ENCODE data around the gene TNS1. TPM values are rescaled to one million over a fixed set of nuclear protein-coding genes. Genes with fewer than 3 reads are reported as not detected.
"Not testable (repeated sequence)": the region's sequence is repeated elsewhere in the genome, so short reads cannot be mapped to it uniquely, and the experiment has no call there.

TNS1 gene
- total RNA-seq, 3 donors from 2014 or later (not counting 1 experiment from before 2014, with no cell fraction given), result 1.1 to 3.0 (median 2.1) TPM

GRCh38 chr2:218020966-218021535 is 18.3 kb upstream of the TNS1 start:
- no peak overlapping the region for H3K27ac Mint-ChIP-seq
- H3K9me3 Mint-ChIP-seq, result no peaks in the 10 kb centered on the region

GRCh38 chr2:218020281-218020680 is 17.5 kb upstream of the TNS1 start:
- Mint-ChIP-seq H3K27ac (no peak overlapping the region), H3K4me3 (no peak overlapping the region), H3K9me3 (no peaks in the 10 kb centered on the region), H3K36me3 (no peaks in the 10 kb centered on the region), H3K27me3 (ENCODE audit: low read depth in 2 of 2) (peaks cover 0 to 4% of the 10 kb centered on the region in 2 donors), H3K4me1 (no peaks in the 10 kb centered on the region)
- no peaks in the 10 kb centered on the region for H3K9me3 ChIP-seq (ENCODE audit: control insufficient read depth, insufficient read depth, low read length)
- peaks cover 4% of the 10 kb centered on the region for H3K4me1 ChIP-seq (ENCODE audit: control insufficient read depth, insufficient read depth, low read length)
- no peak for TF ChIP-seq CTCF (IDR thresholded peaks at IDR 0.05)
- H3K4me3 ChIP-seq (ENCODE audit: low read length), result no peak overlapping the region
- 89% methylated on average over 5 of the region's 5 CpGs for WGBS (ENCODE audit: insufficient coverage)
- H3K27me3 ChIP-seq (ENCODE audit: control insufficient read depth, insufficient read depth, low read length), result no peaks in the 10 kb centered on the region
- no peak overlapping the region for H3K27ac ChIP-seq (ENCODE audit: low read length)
- intact Hi-C loops (cut with micrococcal nuclease), result no loop called here
- no peak for ATAC-seq
- no peak for DNase-seq
- no peaks in the 10 kb centered on the region for H3K36me3 ChIP-seq (ENCODE audit: control insufficient read depth, insufficient read depth, low read length)

More at GRCh38 chr2:218020966-218021535, 18.3 kb upstream of the TNS1 start:
- no peak for DNase-seq
- Histone ChIP-seq H3K27ac (ENCODE audit: low read length) (no peak overlapping the region), H3K4me3 (ENCODE audit: low read length) (no peak overlapping the region), H3K27me3 (ENCODE audit: control insufficient read depth, insufficient read depth, low read length) (no peaks in the 10 kb centered on the region), H3K9me3 (ENCODE audit: control insufficient read depth, insufficient read depth, low read length) (no peaks in the 10 kb centered on the region), H3K4me1 (ENCODE audit: control insufficient read depth, insufficient read depth, low read length) (peaks cover 4% of the 10 kb centered on the region), H3K36me3 (ENCODE audit: control insufficient read depth, insufficient read depth, low read length) (no peaks in the 10 kb centered on the region)
- 81% methylated on average over 6 of the region's 6 CpGs for WGBS (ENCODE audit: insufficient coverage)
- no peak for TF ChIP-seq CTCF (IDR thresholded peaks at IDR 0.05)
- intact Hi-C loops (cut with micrococcal nuclease), result no loop called here
- ATAC-seq, result no peak
- peaks cover 0 to 4% of the 10 kb centered on the region in 2 donors for H3K27me3 Mint-ChIP-seq (ENCODE audit: low read depth in 2 of 2)
- no peaks in the 10 kb centered on the region for H3K4me1 Mint-ChIP-seq
- H3K4me3 Mint-ChIP-seq, result no peak overlapping the region
- H3K36me3 Mint-ChIP-seq, result no peaks in the 10 kb centered on the region

GRCh38 chr2:218019411-218020060 is 16.7 kb upstream of the TNS1 start:
- 60% methylated on average over 5 of the region's 7 CpGs for WGBS (ENCODE audit: insufficient coverage)
- no peaks in the 10 kb centered on the region for H3K9me3 ChIP-seq (ENCODE audit: control insufficient read depth, insufficient read depth, low read length)
- H3K27ac Mint-ChIP-seq, result no peak overlapping the region
- H3K27me3 Mint-ChIP-seq (ENCODE audit: low read depth in 2 of 2), result peaks cover 0 to 4% of the 10 kb centered on the region in 2 donors
- H3K4me3 Mint-ChIP-seq, result no peak overlapping the region
- H3K4me1 Mint-ChIP-seq, result no peaks in the 10 kb centered on the region
- no peaks in the 10 kb centered on the region for H3K36me3 ChIP-seq (ENCODE audit: control insufficient read depth, insufficient read depth, low read length)
- intact Hi-C loops (cut with micrococcal nuclease), result no loop called here
- H3K27me3 ChIP-seq (ENCODE audit: control insufficient read depth, insufficient read depth, low read length), result no peaks in the 10 kb centered on the region
- H3K4me1 ChIP-seq (ENCODE audit: control insufficient read depth, insufficient read depth, low read length), result peaks cover 4% of the 10 kb centered on the region
- H3K27ac ChIP-seq (ENCODE audit: low read length), result no peak overlapping the region
- TF ChIP-seq CTCF (IDR thresholded peaks at IDR 0.05), result no peak
- no peak for ATAC-seq
- no peaks in the 10 kb centered on the region for H3K36me3 Mint-ChIP-seq
- H3K9me3 Mint-ChIP-seq, result no peaks in the 10 kb centered on the region
- no peak for DNase-seq
- H3K4me3 ChIP-seq (ENCODE audit: low read length), result no peak overlapping the region

- H3K27me3 ChIP-seq (ENCODE audit: control insufficient read depth, insufficient read depth, low read length); H3K27ac ChIP-seq (ENCODE audit: low read length); ATAC-seq; H3K9me3 Mint-ChIP-seq; H3K9me3 ChIP-seq (ENCODE audit: control insufficient read depth, insufficient read depth, low read length); intact Hi-C loops (cut with micrococcal nuclease); H3K4me3 ChIP-seq (ENCODE audit: low read length); H3K36me3 ChIP-seq (ENCODE audit: control insufficient read depth, insufficient read depth, low read length); H3K4me1 ChIP-seq (ENCODE audit: control insufficient read depth, insufficient read depth, low read length); H3K27ac Mint-ChIP-seq; H3K4me1 Mint-ChIP-seq; H3K36me3 Mint-ChIP-seq; H3K27me3 Mint-ChIP-seq (ENCODE audit: low read depth in 2 of 2); DNase-seq; H3K4me3 Mint-ChIP-seq: not testable (repeated sequence)
- WGBS (ENCODE audit: insufficient coverage), result no CpG with 5 or more reads among the region's 4 CpGs
Measured at GRCh38 chr2:218018842-218019125, 16.0 kb upstream of the TNS1 start.
